ENCODE results near the gene CDK14.

CDK14 gene

GRCh38 chr7:91005841-91006240 is 409.7 kb downstream of the CDK14 start:
- DNase-seq (ENCODE audit: low read depth) = no peak

- no peak for DNase-seq (ENCODE audit: low read depth)
Measured at GRCh38 chr7:91007371-91007770, 411.2 kb downstream of the CDK14 start.

- DNase-seq (ENCODE audit: low read depth) = no peak
Measured at GRCh38 chr7:91013078-91013477, 417.0 kb downstream of the CDK14 start.

- no peak for DNase-seq (ENCODE audit: low read depth)
Measured at GRCh38 chr7:91019686-91020385, 423.7 kb downstream of the CDK14 start.

GRCh38 chr7:91020636-91021385 is 424.7 kb downstream of the CDK14 start:
- no peak for DNase-seq (ENCODE audit: low read depth)

GRCh38 chr7:91021956-91022355 is 425.8 kb downstream of the CDK14 start:
- DNase-seq (ENCODE audit: low read depth) = no peak

- DNase-seq (ENCODE audit: low read depth) = no peak
Measured at GRCh38 chr7:91025906-91026390, 429.8 kb downstream of the CDK14 start.

- no peak for DNase-seq (ENCODE audit: low read depth)
Measured at GRCh38 chr7:91029688-91030087, 433.6 kb downstream of the CDK14 start.

GRCh38 chr7:91030680-91031380 is 434.7 kb downstream of the CDK14 start:
- no peak for DNase-seq (ENCODE audit: low read depth)

GRCh38 chr7:91031757-91032156 is 435.6 kb downstream of the CDK14 start:
- no peak for DNase-seq (ENCODE audit: low read depth)

- DNase-seq (ENCODE audit: low read depth) = no peak
Measured at GRCh38 chr7:91033574-91033973, 437.5 kb downstream of the CDK14 start.

- DNase-seq (ENCODE audit: low read depth) = peak; percentile 59
Measured at GRCh38 chr7:91034459-91035368, 438.6 kb downstream of the CDK14 start.

- DNase-seq (ENCODE audit: low read depth) = no peak
Measured at GRCh38 chr7:91039033-91039432, 442.9 kb downstream of the CDK14 start.

GRCh38 chr7:91041141-91041540 is 445.0 kb downstream of the CDK14 start:
- DNase-seq (ENCODE audit: low read depth) = no peak

- DNase-seq (ENCODE audit: low read depth) = peak; percentile 47
Measured at GRCh38 chr7:91041901-91042484, 445.9 kb downstream of the CDK14 start.

- no peak for DNase-seq (ENCODE audit: low read depth)
Measured at GRCh38 chr7:91043186-91043585, 447.1 kb downstream of the CDK14 start.

GRCh38 chr7:91043924-91044645 is 448.0 kb downstream of the CDK14 start:
- DNase-seq (ENCODE audit: low read depth) = no peak

- no peak for DNase-seq (ENCODE audit: low read depth)
Measured at GRCh38 chr7:91045606-91046005, 449.5 kb downstream of the CDK14 start.

- no peak for DNase-seq (ENCODE audit: low read depth)
Measured at GRCh38 chr7:91046322-91047089, 450.4 kb downstream of the CDK14 start.

- no peak for DNase-seq (ENCODE audit: low read depth)
Measured at GRCh38 chr7:91047636-91048035, 451.5 kb downstream of the CDK14 start.

All from amniotic epithelial cell (primary cell).